T-cell (primary cell): ENCODE results near the gene MYMK. TPM values are rescaled to one million over a fixed set of nuclear protein-coding genes. Genes with fewer than 3 reads are reported as not detected.

Experiments
- ATAC-seq, 4 experiments: fragments of 200-7000 bp in 3 of 4; fragments of 150-1000 bp in 1 of 4; cut with Tn5 transposase; replicated peaks in 1 of 4; 1 replicate in 3 of 4; 2 replicates in 1 of 4; pipeline ENCODE4 v1.10.0; 2021; ENCODE audit warnings: moderate library complexity in 3 of 4, mild to moderate bottlenecking in 2 of 4, moderate number of reproducible peaks in 1 of 4
- CTCF ChIA-PET, 2 donors: fragments of 300-600 bp; sonication (Branson Sonifier 250); formaldehyde crosslinking; loops; one replicate each; lab custom pipeline; 2022; ENCODE audit warnings: antibody characterized with exemption in 2 of 2; lab: Charles Lee
- POLR2A ChIA-PET, 2 donors: fragments of 300-600 bp; sonication (Branson Sonifier 250); formaldehyde crosslinking; loops; one replicate each; lab custom pipeline; 2022; ENCODE audit warnings: antibody characterized with exemption in 2 of 2; lab: Charles Lee
- DNase-seq, 35 experiments: peaks; one replicate each; pipeline versions ENCODE4 v3.0.0 to v3.0.0-alpha.2; 2013 to 2023
- H3K27ac ChIP-seq: one replicate; pipeline ENCODE4 v1.5.1; 2013; ENCODE audit warnings: low read length
- H3K27me3 ChIP-seq, 2 experiments: replicated peaks in 1 of 2; 1 replicate in 1 of 2; 2 replicates in 1 of 2; pipeline versions ENCODE4 v1.6.1 to v1.7.0; 2013; ENCODE audit warnings: low read length in 1 of 2, mixed read lengths in 1 of 2; ENCODE audit not compliant: control insufficient read depth in 2 of 2, insufficient read depth in 2 of 2; ENCODE audit errors: extremely low read depth in 1 of 2
- H3K36me3 ChIP-seq, 2 donors: 1 replicate in 1 of 2; 2 replicates in 1 of 2; pipeline versions ENCODE4 v1.6.1 to v1.7.0; 2013; ENCODE audit warnings: low read length in 1 of 2; ENCODE audit not compliant: control insufficient read depth in 2 of 2, insufficient read depth in 1 of 2; ENCODE audit errors: extremely low read depth in 1 of 2
- H3K4me1 ChIP-seq, 2 experiments: 1 replicate in 1 of 2; 2 replicates in 1 of 2; pipeline versions ENCODE4 v1.6.1 to v1.7.0; 2013; ENCODE audit warnings: low read length in 2 of 2, mixed read lengths in 1 of 2; ENCODE audit not compliant: insufficient read depth in 2 of 2, control insufficient read depth in 1 of 2; ENCODE audit errors: extremely low read depth in 1 of 2
- H3K4me3 ChIP-seq, 2 donors: 1 replicate in 1 of 2; 2 replicates in 1 of 2; pipeline versions ENCODE4 v1.5.1 to v1.7.0; 2013; ENCODE audit warnings: mild to moderate bottlenecking in 2 of 2, low read length in 1 of 2, moderate library complexity in 1 of 2; ENCODE audit not compliant: control insufficient read depth in 1 of 2; ENCODE audit errors: extremely low read depth in 1 of 2
- H3K9me3 ChIP-seq: 2 replicates; pipeline ENCODE4 v1.7.0; 2013
- H3K27ac Mint-ChIP-seq, 2 donors: one replicate each; pipeline ENCODE4 v1.8.0; 2020 to 2021; ENCODE audit warnings: mild to moderate bottlenecking in 2 of 2, mixed read lengths in 2 of 2
- H3K27me3 Mint-ChIP-seq, 2 donors: one replicate each; pipeline ENCODE4 v1.8.0; 2021 to 2022; ENCODE audit warnings: mixed read lengths in 2 of 2
- H3K36me3 Mint-ChIP-seq: one replicate; pipeline ENCODE4 v1.8.0; 2021; ENCODE audit warnings: mixed read lengths
- H3K4me1 Mint-ChIP-seq, 3 donors: one replicate each; pipeline ENCODE4 v1.8.0; 2020 to 2022; ENCODE audit warnings: mixed read lengths in 3 of 3, mild to moderate bottlenecking in 1 of 3
- H3K4me3 Mint-ChIP-seq, 3 donors: one replicate each; pipeline ENCODE4 v1.8.0; 2020 to 2022; ENCODE audit warnings: mild to moderate bottlenecking in 3 of 3, mixed read lengths in 3 of 3, moderate library complexity in 3 of 3
- H3K9me3 Mint-ChIP-seq, 3 donors: one replicate each; pipeline ENCODE4 v1.8.0; 2020 to 2022; ENCODE audit warnings: mixed read lengths in 3 of 3
- WGBS: methylation state at CpG from one replicate; pipeline ENCODE4 v1.1.5; 2013; ENCODE audit warnings: missing lambda C conversion rate; ENCODE audit not compliant: insufficient coverage; 5-methylcytosine and 5-hydroxymethylcytosine counted together
- total RNA-seq, 35 experiments: library from RNA in 6 of 35; stranded (reverse) in 6 of 35; fragments of 120-200 nt in 1 of 35; gene quantifications; one replicate each; pipeline versions ENCODE4 v1.2.1 to v1.2.4 and lab custom pipeline; 2013 to 2026

Gene MYMK
- total RNA-seq, 5 donors from 2014 or later (not counting 1 experiment from before 2014, with no cell fraction given) = not detected

DNA sequence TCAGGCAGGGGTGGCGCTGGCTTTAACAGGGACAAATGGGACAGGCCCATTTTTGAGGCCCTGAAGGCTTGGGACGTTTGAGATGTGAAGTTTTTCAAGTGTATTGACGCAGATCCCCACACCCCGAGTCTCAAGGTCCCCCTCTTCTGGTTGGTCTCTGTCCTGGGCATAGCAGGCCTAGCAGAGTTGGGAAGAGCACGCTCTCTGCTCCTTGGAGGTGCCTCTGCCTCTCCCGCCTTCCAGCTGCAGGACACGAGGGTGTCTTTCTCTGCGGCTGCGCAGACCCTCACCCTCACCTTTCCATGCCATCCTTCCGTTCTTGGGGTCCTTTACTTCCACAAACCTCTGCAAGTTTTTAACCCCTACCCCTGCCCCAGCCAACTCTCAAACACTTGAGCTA, 28.4 kb upstream of the MYMK start:
- ATAC-seq (no peak), DNase-seq (no peak)
- Mint-ChIP-seq H3K4me3 (no peak overlapping the region), H3K9me3 (no peaks in the 10 kb centered on the region), H3K27ac (no peak overlapping the region), H3K36me3 (no peaks in the 10 kb centered on the region), H3K4me1 (peaks cover 1 to 7% (median 2%) of the 10 kb centered on the region in 3 donors), H3K27me3 (peaks cover 3 to 12% of the 10 kb centered on the region in 2 donors)
- Histone ChIP-seq H3K27ac (no peak overlapping the region), H3K27me3 (peaks cover 0 to 40% of the 10 kb centered on the region in 2 experiments), H3K4me3 (no peak overlapping the region), H3K36me3 (peaks cover 0 to 10% of the 10 kb centered on the region in 2 donors), H3K4me1 (peaks cover 0 to 4% of the 10 kb centered on the region in 2 experiments), H3K9me3 (no peaks in the 10 kb centered on the region)
- 80% methylated on average over 9 of the region's 10 CpGs for WGBS
- ChIA-PET CTCF (no interaction called here), POLR2A (no interaction called here)

DNA sequence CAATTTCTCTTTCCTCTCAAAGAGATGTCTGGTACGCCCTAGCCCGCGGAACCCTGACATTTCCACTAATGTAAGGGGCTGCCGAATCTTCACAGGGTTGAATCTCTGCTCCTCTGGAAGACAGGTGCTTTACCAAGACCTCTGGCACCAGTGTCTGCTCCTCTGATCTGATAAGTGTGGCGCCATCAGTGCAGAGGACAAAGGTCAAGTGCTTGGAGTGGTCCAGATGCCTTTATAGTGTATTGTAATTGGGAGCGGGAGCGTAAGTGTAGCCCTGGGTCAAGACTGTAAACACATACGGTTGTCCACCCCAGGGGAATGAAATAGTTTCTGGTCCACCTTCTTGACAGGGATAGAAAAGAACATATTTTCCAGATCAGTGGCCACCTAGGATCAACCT, 27.5 kb upstream of the MYMK start:
- ATAC-seq (no peak), DNase-seq (no peak)
- ChIA-PET POLR2A (interaction anchor here in 1 of 2 donors (0.7 kb wide), 1 partner anchor 9 kb away, joined by 4 read pairs; no protein-coding TSS in a partner anchor), CTCF (no interaction called here)
- no peaks in the 10 kb centered on the region for H3K9me3 ChIP-seq
- no peaks in the 10 kb centered on the region for H3K36me3 Mint-ChIP-seq
- H3K9me3 Mint-ChIP-seq = no peaks in the 10 kb centered on the region
- H3K4me1 Mint-ChIP-seq = no peaks in the 10 kb centered on the region
- H3K27ac ChIP-seq = no peak overlapping the region
- 92% methylated on average over 7 of the region's 8 CpGs for WGBS
- H3K4me3 Mint-ChIP-seq = no peak overlapping the region
- H3K27ac Mint-ChIP-seq = no peak overlapping the region
- H3K4me1 ChIP-seq = no peaks in the 10 kb centered on the region
- H3K36me3 ChIP-seq = peaks cover 0 to 15% of the 10 kb centered on the region in 2 donors
- peaks cover 0 to 7% of the 10 kb centered on the region in 2 donors for H3K27me3 Mint-ChIP-seq
- no peak overlapping the region for H3K4me3 ChIP-seq
- peaks cover 0 to 31% of the 10 kb centered on the region in 2 experiments for H3K27me3 ChIP-seq

DNA sequence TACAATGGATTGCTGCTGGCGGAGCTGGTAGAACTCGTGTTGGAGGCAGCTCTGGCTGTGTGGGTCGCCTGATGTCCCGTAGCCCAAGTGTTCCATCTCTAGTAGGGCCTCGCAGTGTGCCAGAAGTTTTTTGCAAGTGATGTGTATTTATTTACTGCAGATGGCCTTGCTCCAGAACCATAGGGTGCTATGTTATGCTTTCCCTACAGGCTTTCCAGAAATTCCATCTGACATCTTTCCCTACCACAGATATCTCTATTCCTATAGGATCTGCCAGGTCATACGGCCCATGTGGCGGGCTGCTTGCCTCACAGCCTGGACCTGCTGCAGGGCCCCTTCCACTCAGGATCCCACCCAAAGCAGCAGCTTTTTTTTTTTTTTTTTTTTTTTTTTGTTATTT, 26.7 kb upstream of the MYMK start:
- H3K9me3 Mint-ChIP-seq = no peaks in the 10 kb centered on the region
- ChIA-PET CTCF (no interaction called here), POLR2A (interaction anchor here in 1 of 2 donors (0.7 kb wide), 1 partner anchor 8 kb away, joined by 4 read pairs; no protein-coding TSS in a partner anchor)
- H3K9me3 ChIP-seq = no peaks in the 10 kb centered on the region
- H3K27ac ChIP-seq = no peak overlapping the region
- no CpG with 5 or more reads among the region's 7 CpGs for WGBS
- peaks cover 0 to 7% of the 10 kb centered on the region in 2 donors for H3K27me3 Mint-ChIP-seq
- no peak overlapping the region for H3K27ac Mint-ChIP-seq
- ATAC-seq (no peak), DNase-seq (no peak)
- no peak overlapping the region for H3K4me3 Mint-ChIP-seq
- H3K36me3 Mint-ChIP-seq = no peaks in the 10 kb centered on the region
- H3K36me3 ChIP-seq = peaks cover 0 to 15% of the 10 kb centered on the region in 2 donors
- H3K4me1 ChIP-seq = no peaks in the 10 kb centered on the region
- no peaks in the 10 kb centered on the region for H3K4me1 Mint-ChIP-seq
- no peak overlapping the region for H3K4me3 ChIP-seq
- peaks cover 0 to 23% of the 10 kb centered on the region in 2 experiments for H3K27me3 ChIP-seq

GRCh38 chr9:133547116-133547515, 22.4 kb upstream of the MYMK start:
- CTCF ChIA-PET = no interaction called here
- no peak overlapping the region for H3K4me3 Mint-ChIP-seq
- Histone ChIP-seq H3K4me3 (no peak overlapping the region), H3K9me3 (no peaks in the 10 kb centered on the region), H3K4me1 (no peaks in the 10 kb centered on the region), H3K27me3 (peaks cover 0 to 3% of the 10 kb centered on the region in 2 experiments), H3K36me3 (peaks cover 0 to 9% of the 10 kb centered on the region in 2 donors), H3K27ac (no peak overlapping the region)
- H3K27ac Mint-ChIP-seq = no peak overlapping the region
- 76% methylated on average over 15 of the region's 15 CpGs for WGBS
- DNase-seq = no peak
- ATAC-seq = no peak
- H3K36me3 Mint-ChIP-seq = no peaks in the 10 kb centered on the region
- no peaks in the 10 kb centered on the region for H3K4me1 Mint-ChIP-seq
- H3K27me3 Mint-ChIP-seq = peaks cover 0 to under 1% of the 10 kb centered on the region in 2 donors
- POLR2A ChIA-PET = no interaction called here
- no peaks in the 10 kb centered on the region for H3K9me3 Mint-ChIP-seq

GRCh38 chr9:133546287-133546680, 21.5 kb upstream of the MYMK start:
- Mint-ChIP-seq H3K27me3 (no peaks in the 10 kb centered on the region), H3K4me1 (no peaks in the 10 kb centered on the region), H3K27ac (no peak overlapping the region), H3K4me3 (no peak overlapping the region), H3K36me3 (no peaks in the 10 kb centered on the region), H3K9me3 (no peaks in the 10 kb centered on the region)
- CTCF ChIA-PET = no interaction called here
- POLR2A ChIA-PET = no interaction called here
- no peak for DNase-seq
- Histone ChIP-seq H3K4me1 (no peaks in the 10 kb centered on the region), H3K36me3 (peaks cover 0 to 9% of the 10 kb centered on the region in 2 donors), H3K27me3 (peaks cover 0 to 3% of the 10 kb centered on the region in 2 experiments), H3K27ac (no peak overlapping the region), H3K9me3 (no peaks in the 10 kb centered on the region), H3K4me3 (no peak overlapping the region)
- no peak for ATAC-seq
- 72% methylated on average over 8 of the region's 8 CpGs for WGBS

GRCh38 chr9:133545494-133546286, 20.9 kb upstream of the MYMK start:
- H3K4me3 Mint-ChIP-seq = no peak overlapping the region
- no peaks in the 10 kb centered on the region for H3K36me3 Mint-ChIP-seq
- CTCF ChIA-PET = no interaction called here
- H3K9me3 ChIP-seq = no peaks in the 10 kb centered on the region
- no peak for DNase-seq
- no peak overlapping the region for H3K4me3 ChIP-seq
- H3K4me1 ChIP-seq = no peaks in the 10 kb centered on the region
- H3K4me1 Mint-ChIP-seq = no peaks in the 10 kb centered on the region
- H3K36me3 ChIP-seq = peaks cover 0 to 5% of the 10 kb centered on the region in 2 donors
- POLR2A ChIA-PET = no interaction called here
- H3K27ac ChIP-seq = no peak overlapping the region
- no peak for ATAC-seq
- no peak overlapping the region for H3K27ac Mint-ChIP-seq
- WGBS = 83% methylated on average over 19 of the region's 25 CpGs
- H3K9me3 Mint-ChIP-seq = no peaks in the 10 kb centered on the region
- peaks cover 0 to 3% of the 10 kb centered on the region in 2 experiments for H3K27me3 ChIP-seq
- no peaks in the 10 kb centered on the region for H3K27me3 Mint-ChIP-seq
